ENCODE results near the gene RBL1. TPM values are rescaled to one million over a fixed set of nuclear protein-coding genes. Genes with fewer than 3 reads are reported as not detected.

RBL1 gene
- total and polyA plus RNA-seq, 2 of the 4 experiments (the other 2 are of a cell fraction), result 3.3 to 7.5 TPM

DNA sequence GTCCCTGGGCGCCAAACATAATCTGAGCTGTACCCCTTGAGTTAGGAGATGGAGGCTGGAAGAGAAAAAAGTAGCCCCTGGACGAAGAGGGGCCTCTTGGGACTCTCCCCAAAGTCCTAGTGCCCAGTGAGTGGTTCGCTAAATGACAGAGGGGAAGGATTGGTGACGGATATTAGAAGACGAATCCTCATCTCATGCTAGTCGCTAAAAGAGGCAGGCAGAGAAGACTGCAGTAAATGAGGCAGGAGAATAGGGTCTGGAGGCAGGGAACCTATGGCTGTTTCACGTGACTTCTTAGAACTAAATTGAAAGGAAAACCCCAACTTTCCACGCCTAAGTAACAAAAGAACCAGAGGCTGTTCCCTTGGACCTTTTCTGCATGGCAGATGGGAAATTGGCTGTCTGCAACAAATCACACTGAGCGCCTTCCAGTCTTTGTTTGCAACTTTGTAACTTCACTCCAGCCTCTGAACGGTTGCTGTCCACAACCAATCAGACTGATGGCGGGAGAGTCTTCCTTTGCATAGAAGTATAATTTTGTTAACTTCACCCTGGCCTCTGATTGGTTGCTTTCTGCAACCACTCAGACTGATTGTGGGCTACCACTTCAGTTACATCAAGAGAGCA, 731 bp upstream of the RBL1 start (continued):
- TF ChIP-seq SMC3 (IDR thresholded peaks at IDR 0.05; ENCODE audit: low read depth, low read length), result no peak

DNA sequence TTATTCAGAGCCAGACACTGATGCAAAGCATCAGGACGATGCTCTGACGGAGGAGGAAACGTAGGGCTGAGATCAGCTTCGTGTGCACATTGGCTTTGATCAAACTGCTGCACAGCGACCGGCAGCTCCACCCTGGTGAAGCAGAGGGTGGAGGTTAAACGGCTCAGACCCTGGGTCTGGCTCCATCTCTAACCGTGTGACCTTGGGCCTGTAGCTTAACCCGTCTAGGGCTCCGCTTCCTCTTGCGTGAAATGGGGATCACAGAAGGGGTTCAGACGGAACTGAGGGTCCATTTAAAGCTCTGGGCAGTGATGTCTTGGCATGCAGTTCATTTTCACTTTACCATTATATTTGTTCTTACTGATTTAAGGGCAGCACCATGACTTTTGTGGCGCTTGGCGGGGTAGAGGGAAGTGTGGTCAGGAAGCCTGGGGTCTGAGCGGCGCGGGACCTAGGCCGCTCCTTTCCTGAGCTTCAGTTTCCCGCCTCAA, 644 bp downstream of the RBL1 start:
- no peaks in the 10 kb centered on the region for H3K27me3 ChIP-seq (ENCODE audit: control insufficient read depth, insufficient read depth, low read length)
- H4K20me1 ChIP-seq (ENCODE audit: insufficient read depth, low read length), result no peaks in the 10 kb centered on the region
- in situ Hi-C loops (cut with MboI; ENCODE audit: low sequenced_read_pairs) (no loop called here), intact Hi-C loops (cut with micrococcal nuclease) (no loop called here), dilution Hi-C loops (cut with HindIII; ENCODE audit: low sequenced_read_pairs, unreplicated experiment) (no loop called here)
- H3K79me1 ChIP-seq (ENCODE audit: low read depth in 1 of 2, low read length in 2 of 2), result peaks cover 20 to 34% of the 10 kb centered on the region in 2 experiments
- WGBS, 2 experiments (ENCODE audit: extremely low coverage in 2 of 2, insufficient read length in 1 of 2), result 0% methylated on average over 1 of the region's 19 CpGs; no CpG with 5 or more reads in 1 of the 2 experiments
- H3K36me3 ChIP-seq (ENCODE audit: control insufficient read depth, insufficient read depth, low read length), result no peaks in the 10 kb centered on the region
- peak; percentile 24; the same call in 1 of the 2 replicates for ATAC-seq (ENCODE audit: low read depth)
- TF ChIP-seq, protein P1, sequence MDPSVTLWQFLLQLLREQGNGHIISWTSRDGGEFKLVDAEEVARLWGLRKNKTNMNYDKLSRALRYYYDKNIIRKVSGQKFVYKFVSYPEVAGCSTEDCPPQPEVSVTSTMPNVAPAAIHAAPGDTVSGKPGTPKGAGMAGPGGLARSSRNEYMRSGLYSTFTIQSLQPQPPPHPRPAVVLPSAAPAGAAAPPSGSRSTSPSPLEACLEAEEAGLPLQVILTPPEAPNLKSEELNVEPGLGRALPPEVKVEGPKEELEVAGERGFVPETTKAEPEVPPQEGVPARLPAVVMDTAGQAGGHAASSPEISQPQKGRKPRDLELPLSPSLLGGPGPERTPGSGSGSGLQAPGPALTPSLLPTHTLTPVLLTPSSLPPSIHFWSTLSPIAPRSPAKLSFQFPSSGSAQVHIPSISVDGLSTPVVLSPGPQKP (IDR thresholded peaks at IDR 0.05; ENCODE audit: borderline replicate concordance, low read depth, low read length), result no peak
- no peak for TF ChIP-seq RFX5 (IDR thresholded peaks at IDR 0.05; ENCODE audit: low read depth, low read length)
- TF ChIP-seq BHLHE40 (IDR thresholded peaks at IDR 0.05; ENCODE audit: low read depth, low read length), result no peak
- no peak for TF ChIP-seq CHD1 (IDR thresholded peaks at IDR 0.05; ENCODE audit: low read depth, low read length)
- no peak for TF ChIP-seq MAFK (IDR thresholded peaks at IDR 0.05; ENCODE audit: low read depth, low read length)
- TF ChIP-seq NFE2L2 (IDR thresholded peaks at IDR 0.05; ENCODE audit: low read depth, low read length), result no peak
- no peak for TF ChIP-seq MAZ (IDR thresholded peaks at IDR 0.05; ENCODE audit: borderline replicate concordance, low read depth, low read length)
- ChIA-PET POLR2A (ENCODE audit: unreplicated experiment) (no interaction called here), CTCF (interaction anchor here (0.6 to 1.1 kb wide), 2 partner anchors 12 to 14 kb away, joined by 4 to 6 read pairs; no protein-coding TSS in a partner anchor)
- no peak overlapping the region for H3K18ac ChIP-seq (ENCODE audit: low read depth, low read length)
- no peaks in the 10 kb centered on the region for H3K9me3 ChIP-seq (ENCODE audit: control insufficient read depth, insufficient read depth, low read length)
- peak overlapping the region; percentile 68; the same call in 1 of the 2 replicates for H3K27ac ChIP-seq (ENCODE audit: insufficient read depth, low read length)
- H4K5ac ChIP-seq (ENCODE audit: low read depth, low read length), result peak overlapping the region; percentile 49; the same call in 1 of the 2 replicates
- H2AK5ac ChIP-seq (ENCODE audit: low read depth, low read length), result peak overlapping the region; percentile 9; the same call in 1 of the 2 replicates
- 0 out of 2 replicates have a peak overlapping the region, but pooled peaks have one; percentile 18 for H2BK120ac ChIP-seq (ENCODE audit: low read depth, low read length)
- peaks cover 6% of the 10 kb centered on the region for H3K4me1 ChIP-seq (ENCODE audit: control insufficient read depth, insufficient read depth, low read length)
- H3K9ac ChIP-seq (ENCODE audit: low read depth, low read length), result peak overlapping the region; percentile 81
- peak overlapping the region; percentile 89 for H3K4me3 ChIP-seq (ENCODE audit: insufficient read depth, low read depth, low read length)
- H3K56ac ChIP-seq (ENCODE audit: extremely low read depth, insufficient read depth, low read length), result peak overlapping the region; percentile 42
- H2BK15ac ChIP-seq (ENCODE audit: low read depth, low read length), result no peak overlapping the region
- peak overlapping the region; percentile 80 for H3K4ac ChIP-seq (ENCODE audit: low read depth, low read length)
- H2BK20ac ChIP-seq (ENCODE audit: low read depth, low read length), result no peak overlapping the region
- no TSS peak for BruUV-seq (replicated peaks)
- H2AFZ ChIP-seq (replicated peaks; ENCODE audit: low read length, poor library complexity), result peak overlapping the region; percentile 100
- H2BK5ac ChIP-seq (ENCODE audit: low read depth, low read length, poor library complexity, severe bottlenecking), result no peak overlapping the region
- H3K4me2 ChIP-seq (ENCODE audit: low read depth, low read length), result peak overlapping the region; percentile 98
- H3K14ac ChIP-seq (replicated peaks; ENCODE audit: low read depth, low read length), result peak overlapping the region; percentile 85
- peak overlapping the region; percentile 26 for H4K91ac ChIP-seq (ENCODE audit: insufficient read depth, low read depth, low read length)
- peak overlapping the region; percentile 15 for H3K23ac ChIP-seq (ENCODE audit: low read depth, low read length)
- DNase-seq, result no peak
- peak overlapping the region; percentile 71 to 89; a peak in 3 of 4 replicates for H4K8ac ChIP-seq (ENCODE audit: low read depth in 2 of 2, low read length in 2 of 2)
- peaks cover 11% of the 10 kb centered on the region for H3K9me1 ChIP-seq (ENCODE audit: insufficient read depth, low read length)
- peak overlapping the region; percentile 83 for H2AK9ac ChIP-seq (replicated peaks; ENCODE audit: low read depth, low read length, poor library complexity)

Data from IMR-90 (cell line).